ENCODE results near the gene WARS2. TPM values are rescaled to one million over a fixed set of nuclear protein-coding genes. Genes with fewer than 3 reads are reported as not detected.

The WARS2 gene
- total RNA-seq, 4 donors from 2014 or later = 8.9 to 22.1 (median 12.8) TPM

DNA sequence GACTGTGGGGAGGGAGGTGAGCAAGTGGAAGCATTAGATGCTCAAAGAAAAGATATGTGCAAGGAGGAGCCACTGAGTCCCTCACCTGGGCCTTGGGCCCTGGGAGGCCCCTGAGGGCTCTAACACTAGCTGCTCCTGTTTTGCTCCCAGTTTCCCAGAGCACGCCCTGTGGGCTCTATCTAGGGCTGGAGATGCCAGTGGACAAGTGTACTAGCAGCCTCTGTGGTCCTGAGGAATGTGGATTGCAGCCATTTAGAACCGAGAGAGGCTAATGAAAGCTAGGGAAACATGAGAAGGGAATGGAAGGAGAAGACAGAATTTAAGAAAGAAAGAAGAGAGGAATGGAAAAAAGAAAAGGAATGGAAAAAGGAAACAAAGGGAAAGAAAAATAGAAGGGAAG lies 142.3 kb downstream of the WARS2 start:
- Histone ChIP-seq H3K27me3 (peaks cover 10 to 100% (median 43%) of the 10 kb centered on the region in 4 donors), H3K4me3 (no peak overlapping the region), H3K27ac (no peak overlapping the region), H3K36me3 (no peaks in the 10 kb centered on the region), H3K4me1 (peaks cover 3 to 39% (median 17%) of the 10 kb centered on the region in 3 donors), H3K9me3 (no peaks in the 10 kb centered on the region)
- 52 to 59% methylated on average over 2 of the region's 2 CpGs for WGBS, 2 donors
- DNase-seq = no peak
- TF ChIP-seq, protein P1, sequence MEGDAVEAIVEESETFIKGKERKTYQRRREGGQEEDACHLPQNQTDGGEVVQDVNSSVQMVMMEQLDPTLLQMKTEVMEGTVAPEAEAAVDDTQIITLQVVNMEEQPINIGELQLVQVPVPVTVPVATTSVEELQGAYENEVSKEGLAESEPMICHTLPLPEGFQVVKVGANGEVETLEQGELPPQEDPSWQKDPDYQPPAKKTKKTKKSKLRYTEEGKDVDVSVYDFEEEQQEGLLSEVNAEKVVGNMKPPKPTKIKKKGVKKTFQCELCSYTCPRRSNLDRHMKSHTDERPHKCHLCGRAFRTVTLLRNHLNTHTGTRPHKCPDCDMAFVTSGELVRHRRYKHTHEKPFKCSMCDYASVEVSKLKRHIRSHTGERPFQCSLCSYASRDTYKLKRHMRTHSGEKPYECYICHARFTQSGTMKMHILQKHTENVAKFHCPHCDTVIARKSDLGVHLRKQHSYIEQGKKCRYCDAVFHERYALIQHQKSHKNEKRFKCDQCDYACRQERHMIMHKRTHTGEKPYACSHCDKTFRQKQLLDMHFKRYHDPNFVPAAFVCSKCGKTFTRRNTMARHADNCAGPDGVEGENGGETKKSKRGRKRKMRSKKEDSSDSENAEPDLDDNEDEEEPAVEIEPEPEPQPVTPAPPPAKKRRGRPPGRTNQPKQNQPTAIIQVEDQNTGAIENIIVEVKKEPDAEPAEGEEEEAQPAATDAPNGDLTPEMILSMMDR (IDR thresholded peaks at IDR 0.05) = no peak
- no peak for TF ChIP-seq POLR2A (IDR thresholded peaks at IDR 0.05)
- intact Hi-C loops (cut with DNase I) = no loop called here

DNA sequence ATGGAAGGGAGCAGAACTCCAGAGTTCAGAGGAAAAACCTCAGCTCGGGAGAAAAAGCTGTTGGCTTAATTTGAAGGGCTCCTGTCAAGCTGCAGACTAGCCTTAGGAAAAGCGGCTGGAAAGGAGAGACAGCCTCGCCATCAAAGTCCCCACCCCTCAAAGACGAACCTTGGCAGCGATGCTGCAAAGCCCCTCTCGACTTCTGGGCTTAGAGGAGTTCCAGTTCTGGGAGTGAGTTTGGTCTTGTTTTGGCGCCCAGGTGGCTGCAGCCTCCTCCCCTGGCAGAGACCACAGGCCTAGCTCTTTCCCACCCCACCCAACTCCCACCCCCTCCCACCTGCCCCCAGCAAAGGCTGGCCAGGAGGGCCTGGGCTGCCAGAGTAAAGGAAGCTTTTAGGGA lies 143.2 kb downstream of the WARS2 start:
- Histone ChIP-seq H3K4me3 (no peak overlapping the region), H3K27me3 (peaks cover 10 to 100% (median 50%) of the 10 kb centered on the region in 4 donors), H3K36me3 (no peaks in the 10 kb centered on the region), H3K27ac (no peak overlapping the region), H3K9me3 (no peaks in the 10 kb centered on the region), H3K4me1 (peaks cover 3 to 39% (median 14%) of the 10 kb centered on the region in 3 donors)
- intact Hi-C loops (cut with DNase I) = no loop called here
- 32 to 44% methylated on average over 6 to 7 of the region's 7 CpGs for WGBS, 2 donors
- DNase-seq = no peak
- TF ChIP-seq, protein P1 (IDR thresholded peaks at IDR 0.05) = no peak
- no peak for TF ChIP-seq POLR2A (IDR thresholded peaks at IDR 0.05)

DNA sequence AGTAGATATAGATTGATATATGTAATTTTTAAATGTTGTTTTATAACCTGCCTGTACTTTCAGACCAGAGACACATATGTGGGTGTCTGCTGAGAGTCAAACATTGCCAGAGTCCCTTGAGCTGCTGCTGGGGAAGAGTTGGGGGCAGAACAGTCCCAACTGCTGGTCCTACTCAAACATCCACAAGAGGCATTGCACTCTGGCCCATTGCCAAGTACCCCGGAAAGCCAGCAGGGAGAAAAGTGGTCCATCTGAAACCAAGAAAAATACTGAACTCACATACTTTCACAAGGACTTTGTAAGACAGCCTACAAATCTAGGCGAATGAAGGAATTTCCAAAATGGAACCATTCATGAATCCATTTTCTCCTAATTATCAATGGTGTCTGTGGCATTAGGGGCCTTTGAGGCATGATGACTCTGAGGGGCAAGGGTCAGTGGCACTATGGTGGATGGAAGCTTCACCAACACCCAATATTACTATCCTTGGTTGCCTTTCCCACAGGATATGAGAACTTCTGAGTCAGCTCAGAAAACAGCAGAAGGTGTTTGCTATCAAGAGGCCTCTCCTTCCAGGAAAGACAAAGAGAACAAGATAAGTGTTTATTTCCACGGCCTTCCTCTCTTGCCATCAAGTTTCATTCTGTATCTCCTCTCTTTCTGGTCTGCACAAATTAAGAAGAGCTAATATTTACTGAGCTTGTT lies 145.0 kb downstream of the WARS2 start:
- TF ChIP-seq, protein P1 (IDR thresholded peaks at IDR 0.05) = no peak
- no peak for TF ChIP-seq POLR2A (IDR thresholded peaks at IDR 0.05)
- intact Hi-C loops (cut with DNase I) = no loop called here
- peaks cover 0 to 22% (median under 1%) of the 10 kb centered on the region in 3 donors for H3K4me1 ChIP-seq
- H3K36me3 ChIP-seq = no peaks in the 10 kb centered on the region
- WGBS, 2 donors = 51 to 58% methylated on average over 3 of the region's 3 CpGs
- DNase-seq = no peak
- H3K9me3 ChIP-seq = no peaks in the 10 kb centered on the region
- H3K4me3 ChIP-seq = no peak overlapping the region
- H3K27ac ChIP-seq = no peak overlapping the region
- H3K27me3 ChIP-seq = peaks cover 2 to 100% (median 49%) of the 10 kb centered on the region in 4 donors

DNA sequence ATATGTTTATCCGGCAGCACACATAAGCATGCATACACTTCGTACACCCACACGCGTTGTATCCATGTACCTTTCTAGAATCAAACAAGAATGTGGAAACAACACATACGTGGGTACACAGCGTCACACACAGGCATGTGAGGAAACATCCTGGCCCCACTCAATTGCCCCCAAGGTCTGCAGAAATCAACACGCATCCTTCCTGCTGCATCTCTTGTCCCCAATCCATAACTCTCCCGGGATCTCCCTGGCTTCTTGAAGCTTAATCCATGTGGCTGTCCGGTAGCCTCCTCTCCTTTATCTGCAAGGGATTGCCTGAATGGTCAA lies 146.8 kb downstream of the WARS2 start:
- intact Hi-C loops (cut with DNase I) = no loop called here
- no peaks in the 10 kb centered on the region for H3K36me3 ChIP-seq
- no peaks in the 10 kb centered on the region for H3K9me3 ChIP-seq
- H3K4me3 ChIP-seq = no peak overlapping the region
- WGBS, 2 donors = 22 to 33% methylated on average over 9 of the region's 9 CpGs
- peaks cover 0 to 11% (median 0%) of the 10 kb centered on the region in 3 donors for H3K4me1 ChIP-seq
- H3K27me3 ChIP-seq = peaks cover 7 to 100% (median 52%) of the 10 kb centered on the region in 4 donors
- H3K27ac ChIP-seq = no peak overlapping the region
- no peak for DNase-seq
- TF ChIP-seq POLR2A (IDR thresholded peaks at IDR 0.05) = no peak
- TF ChIP-seq, protein P1 (IDR thresholded peaks at IDR 0.05) = no peak

DNA sequence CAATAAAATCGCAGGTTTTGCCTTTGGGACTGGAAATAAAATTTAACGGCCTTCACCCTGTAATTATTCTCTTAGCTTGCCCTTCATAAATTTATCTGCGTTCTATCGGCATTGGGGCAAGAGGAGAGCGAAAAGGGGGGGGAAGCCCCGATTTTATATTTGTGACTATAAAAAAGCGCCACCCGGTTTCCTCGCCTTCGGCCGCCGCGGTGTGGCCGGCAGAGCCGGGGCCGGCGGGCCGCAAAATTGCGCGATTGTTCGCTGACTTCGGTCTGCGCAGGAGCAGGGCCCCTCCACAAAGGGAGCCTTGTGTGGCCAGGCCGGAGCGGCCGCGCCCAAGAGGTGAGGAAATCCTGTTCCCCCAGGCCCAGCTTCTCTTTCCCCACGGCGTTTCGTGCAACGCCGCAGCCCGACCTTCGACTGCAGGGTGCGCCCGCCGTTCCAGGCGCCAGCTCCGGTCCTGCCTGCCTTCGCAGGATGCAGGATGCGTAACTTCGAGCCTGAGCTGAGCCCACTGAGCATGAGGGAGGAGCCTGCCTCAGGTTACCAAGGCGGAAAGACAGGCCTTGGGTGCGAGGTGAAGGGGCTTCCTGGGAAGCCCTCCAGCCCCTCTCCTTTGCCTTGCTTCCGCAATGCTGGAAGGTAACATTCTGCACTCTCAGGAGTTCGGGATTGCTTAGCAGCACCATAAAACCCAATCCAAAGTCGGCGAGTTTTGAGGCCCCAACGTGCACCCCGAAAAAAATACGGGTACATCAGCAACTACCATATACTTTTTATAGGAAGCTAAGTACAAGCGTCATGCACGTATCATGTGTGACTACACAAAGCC lies 147.4 kb downstream of the WARS2 start:
- Histone ChIP-seq H3K9me3 (no peaks in the 10 kb centered on the region), H3K36me3 (no peaks in the 10 kb centered on the region), H3K4me1 (peaks cover 0 to 17% (median 1%) of the 10 kb centered on the region in 3 donors), H3K27ac (no peak overlapping the region), H3K4me3 (no peak overlapping the region), H3K27me3 (peaks cover 7 to 100% (median 54%) of the 10 kb centered on the region in 4 donors)
- intact Hi-C loops (cut with DNase I) = no loop called here
- TF ChIP-seq, protein P1 (IDR thresholded peaks at IDR 0.05) = no peak
- TF ChIP-seq POLR2A (IDR thresholded peaks at IDR 0.05) = no peak
- WGBS, 2 donors = 16 to 26% methylated on average over 10 to 18 of the region's 53 CpGs
- no peak for DNase-seq

Measured in esophagus squamous epithelium (tissue), 5 donors.